ENCODE results near the gene RHOF.

DNA sequence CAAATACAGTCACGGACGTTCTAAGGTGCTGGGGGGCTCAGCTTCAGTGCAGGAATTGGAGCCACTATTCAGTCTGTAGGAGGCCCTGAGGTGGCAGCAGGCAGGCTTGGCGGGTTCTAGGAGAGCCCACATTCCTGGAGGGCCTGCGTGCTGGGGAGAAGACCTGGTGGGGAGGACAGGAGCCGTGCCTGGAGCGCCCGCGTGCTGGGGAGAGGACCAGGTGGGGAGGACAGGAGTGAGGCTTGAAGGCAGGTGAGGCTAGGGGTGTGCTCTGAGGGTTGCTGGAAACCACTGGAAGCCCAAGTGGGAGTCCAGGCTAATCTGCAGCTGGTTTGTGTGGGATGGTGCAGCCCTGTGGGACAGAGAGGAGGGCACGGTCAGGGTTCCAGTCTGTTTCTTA, 23.1 kb downstream of the RHOF start:
- TF ChIP-seq, protein P1, sequence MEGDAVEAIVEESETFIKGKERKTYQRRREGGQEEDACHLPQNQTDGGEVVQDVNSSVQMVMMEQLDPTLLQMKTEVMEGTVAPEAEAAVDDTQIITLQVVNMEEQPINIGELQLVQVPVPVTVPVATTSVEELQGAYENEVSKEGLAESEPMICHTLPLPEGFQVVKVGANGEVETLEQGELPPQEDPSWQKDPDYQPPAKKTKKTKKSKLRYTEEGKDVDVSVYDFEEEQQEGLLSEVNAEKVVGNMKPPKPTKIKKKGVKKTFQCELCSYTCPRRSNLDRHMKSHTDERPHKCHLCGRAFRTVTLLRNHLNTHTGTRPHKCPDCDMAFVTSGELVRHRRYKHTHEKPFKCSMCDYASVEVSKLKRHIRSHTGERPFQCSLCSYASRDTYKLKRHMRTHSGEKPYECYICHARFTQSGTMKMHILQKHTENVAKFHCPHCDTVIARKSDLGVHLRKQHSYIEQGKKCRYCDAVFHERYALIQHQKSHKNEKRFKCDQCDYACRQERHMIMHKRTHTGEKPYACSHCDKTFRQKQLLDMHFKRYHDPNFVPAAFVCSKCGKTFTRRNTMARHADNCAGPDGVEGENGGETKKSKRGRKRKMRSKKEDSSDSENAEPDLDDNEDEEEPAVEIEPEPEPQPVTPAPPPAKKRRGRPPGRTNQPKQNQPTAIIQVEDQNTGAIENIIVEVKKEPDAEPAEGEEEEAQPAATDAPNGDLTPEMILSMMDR (conservative IDR thresholded peaks at IDR 0.05; ENCODE audit: low read length): no peak
- no peak for TF ChIP-seq EZH2phosphoT487 (IDR thresholded peaks at IDR 0.05; ENCODE audit: borderline replicate concordance, low read depth, low read length)
